HG03342 (cell line): ENCODE data around the gene CHRNA4.
"Not testable (repeated sequence)": the region's sequence is repeated elsewhere in the genome, so short reads cannot be mapped to it uniquely, and the experiment has no call there.

Source experiments
- ATAC-seq: cut with Tn5 transposase; IDR thresholded peaks from one replicate; pipeline ENCODE4 v1.9.1; 2021; ENCODE audit warnings: mild to moderate bottlenecking, moderate library complexity; ENCODE audit not compliant: unreplicated experiment

Gene CHRNA4

GRCh38 chr20:63336232-63336752 is 24.9 kb downstream of the CHRNA4 start:
- no peak for ATAC-seq

GRCh38 chr20:63335711-63336110 is 25.4 kb downstream of the CHRNA4 start:
- no peak for ATAC-seq

GRCh38 chr20:63335060-63335459 is 26.1 kb downstream of the CHRNA4 start:
- ATAC-seq, result not testable (repeated sequence)

- no peak for ATAC-seq
These were observed 26.8 kb downstream of the CHRNA4 start for GRCh38 chr20:63334356-63334755.

- no peak for ATAC-seq
These were observed 27.8 kb downstream of the CHRNA4 start for GRCh38 chr20:63333241-63333836.

- no peak for ATAC-seq
These were observed 28.5 kb downstream of the CHRNA4 start for GRCh38 chr20:63332488-63333240.

- no peak for ATAC-seq
These were observed 29.3 kb downstream of the CHRNA4 start for GRCh38 chr20:63331741-63332400.

GRCh38 chr20:63330940-63331339 is 30.2 kb downstream of the CHRNA4 start:
- no peak for ATAC-seq

- ATAC-seq, result no peak
These were observed 30.9 kb downstream of the CHRNA4 start for GRCh38 chr20:63330084-63330760.

- ATAC-seq, result no peak
These were observed 31.6 kb downstream of the CHRNA4 start for GRCh38 chr20:63329331-63330083.

- ATAC-seq, result no peak
These were observed 32.4 kb downstream of the CHRNA4 start for GRCh38 chr20:63328718-63329275.

- no peak for ATAC-seq
These were observed 33.0 kb downstream of the CHRNA4 start for GRCh38 chr20:63328026-63328700.

- ATAC-seq, result no peak
These were observed 33.9 kb downstream of the CHRNA4 start for GRCh38 chr20:63327231-63327745.

- ATAC-seq, result no peak
These were observed 34.6 kb downstream of the CHRNA4 start for GRCh38 chr20:63326314-63327230.

- no peak for ATAC-seq
These were observed 35.4 kb downstream of the CHRNA4 start for GRCh38 chr20:63325554-63326313.

GRCh38 chr20:63325021-63325471 is 36.1 kb downstream of the CHRNA4 start:
- ATAC-seq, result no peak

- ATAC-seq, result no peak
These were observed 37.7 kb downstream of the CHRNA4 start for GRCh38 chr20:63323357-63323981.
